BE2C (cell line): ENCODE results near the gene CLCA4.

Experiments
- DNase-seq: peaks from one replicate; pipeline ENCODE4 v3.0.0-alpha.2; 2020
- H3K27me3 ChIP-seq: fragments of 250-450 bp; sonication (Bioruptor Pico); 2 replicates; pipeline ENCODE4 v1.5.1; 2020; ENCODE audit warnings: mild to moderate bottlenecking
- H3K36me3 ChIP-seq: fragments of 250-450 bp; sonication (Bioruptor Pico); 2 replicates; pipeline ENCODE4 v1.5.1; 2020; ENCODE audit warnings: mild to moderate bottlenecking
- H3K4me1 ChIP-seq: fragments of 250-450 bp; sonication (Bioruptor Pico); 2 replicates; pipeline ENCODE4 v1.5.1; 2020
- H3K4me3 ChIP-seq: 2 replicates; pipeline ENCODE4 v1.5.1; 2011; ENCODE audit warnings: low read depth, low read length
- H3K9me3 ChIP-seq: fragments of 250-450 bp; sonication (Bioruptor Pico); 2 replicates; pipeline ENCODE4 v1.5.1; 2020
- TF ChIP-seq, protein P1 (sequence below): IDR thresholded peaks from 2 replicates; pipeline ENCODE4 v1.5.1; 2012; ENCODE audit warnings: mild to moderate bottlenecking, low read depth, low read length

CLCA4 gene

DNA sequence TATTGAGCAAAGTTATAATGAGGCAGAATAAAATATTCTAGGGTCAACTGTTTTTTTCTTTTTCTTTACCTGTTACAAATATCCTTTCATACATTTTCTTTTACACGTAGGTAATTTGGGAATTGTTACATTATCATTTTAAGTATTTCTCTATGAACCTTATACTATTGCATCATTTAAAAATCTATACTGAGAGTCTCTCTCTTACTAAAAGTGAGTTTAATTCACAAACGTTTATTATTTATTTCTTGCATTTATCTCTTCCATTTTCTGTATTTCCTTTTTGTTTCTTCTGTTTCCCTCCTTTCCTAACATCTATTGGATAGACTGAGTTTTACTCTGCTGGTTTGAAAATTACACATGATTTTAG, 25.4 kb upstream of the CLCA4 start:
- Histone ChIP-seq H3K27me3 (no peaks in the 10 kb centered on the region), H3K36me3 (no peaks in the 10 kb centered on the region), H3K4me3 (no peak overlapping the region), H3K9me3 (no peaks in the 10 kb centered on the region), H3K4me1 (no peaks in the 10 kb centered on the region)
- TF ChIP-seq, protein P1, sequence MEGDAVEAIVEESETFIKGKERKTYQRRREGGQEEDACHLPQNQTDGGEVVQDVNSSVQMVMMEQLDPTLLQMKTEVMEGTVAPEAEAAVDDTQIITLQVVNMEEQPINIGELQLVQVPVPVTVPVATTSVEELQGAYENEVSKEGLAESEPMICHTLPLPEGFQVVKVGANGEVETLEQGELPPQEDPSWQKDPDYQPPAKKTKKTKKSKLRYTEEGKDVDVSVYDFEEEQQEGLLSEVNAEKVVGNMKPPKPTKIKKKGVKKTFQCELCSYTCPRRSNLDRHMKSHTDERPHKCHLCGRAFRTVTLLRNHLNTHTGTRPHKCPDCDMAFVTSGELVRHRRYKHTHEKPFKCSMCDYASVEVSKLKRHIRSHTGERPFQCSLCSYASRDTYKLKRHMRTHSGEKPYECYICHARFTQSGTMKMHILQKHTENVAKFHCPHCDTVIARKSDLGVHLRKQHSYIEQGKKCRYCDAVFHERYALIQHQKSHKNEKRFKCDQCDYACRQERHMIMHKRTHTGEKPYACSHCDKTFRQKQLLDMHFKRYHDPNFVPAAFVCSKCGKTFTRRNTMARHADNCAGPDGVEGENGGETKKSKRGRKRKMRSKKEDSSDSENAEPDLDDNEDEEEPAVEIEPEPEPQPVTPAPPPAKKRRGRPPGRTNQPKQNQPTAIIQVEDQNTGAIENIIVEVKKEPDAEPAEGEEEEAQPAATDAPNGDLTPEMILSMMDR, result no peak
- no peak for DNase-seq

DNA sequence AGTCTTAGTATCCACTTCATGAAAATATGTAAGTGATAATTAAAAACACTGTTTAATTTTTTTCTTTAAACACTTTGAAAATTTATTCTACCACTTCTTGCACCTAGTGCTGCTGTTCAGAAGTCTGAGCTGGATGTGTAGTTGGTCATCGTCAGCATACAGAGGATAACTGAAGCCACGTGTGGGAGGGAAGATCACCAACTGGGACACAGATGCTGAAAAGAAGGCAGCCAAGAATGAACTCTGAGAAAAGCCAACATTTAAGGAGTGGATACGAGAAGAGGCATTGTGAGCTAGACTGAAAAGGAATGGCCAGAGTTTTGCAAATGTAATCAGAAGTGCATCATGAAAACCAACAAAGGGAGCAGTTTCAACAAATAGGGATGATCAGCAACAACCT, 24.6 kb upstream of the CLCA4 start:
- Histone ChIP-seq H3K4me3 (no peak overlapping the region), H3K27me3 (no peaks in the 10 kb centered on the region), H3K4me1 (no peaks in the 10 kb centered on the region), H3K9me3 (no peaks in the 10 kb centered on the region), H3K36me3 (no peaks in the 10 kb centered on the region)
- TF ChIP-seq, protein P1, result no peak
- no peak for DNase-seq

DNA sequence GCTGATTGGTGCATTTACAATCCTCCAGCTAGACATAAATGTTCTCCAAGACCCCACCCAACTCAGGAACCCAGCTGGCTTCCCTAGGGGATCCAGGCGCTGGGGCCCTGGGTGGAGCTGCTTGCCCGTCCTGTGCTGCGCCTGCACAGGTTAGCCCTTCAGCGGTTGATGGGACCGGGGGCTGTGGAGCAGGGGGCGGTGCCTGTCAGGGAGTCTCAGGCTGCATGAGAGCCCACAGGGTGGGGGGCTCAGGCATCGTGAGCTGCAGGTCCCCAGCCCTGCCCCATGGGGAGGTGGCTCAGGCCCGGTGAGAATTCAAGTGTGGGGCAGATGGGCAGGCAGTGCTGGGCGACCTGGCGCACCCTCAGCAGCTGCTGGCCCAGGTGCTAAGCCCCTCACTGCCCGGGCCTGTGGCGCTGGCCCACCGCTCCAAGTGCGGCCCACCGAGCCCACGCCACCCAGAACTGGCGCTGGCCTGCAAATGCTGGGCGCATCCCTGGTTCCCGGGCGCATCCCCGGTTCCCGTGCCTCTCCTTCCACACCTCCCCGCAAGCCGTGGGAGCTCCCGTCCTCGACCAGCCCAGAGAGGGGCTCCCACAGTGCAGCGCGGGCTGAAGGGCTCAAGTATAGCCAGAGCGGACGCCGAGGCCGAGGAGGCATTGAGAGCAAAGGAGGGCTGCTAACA, 23.1 kb upstream of the CLCA4 start:
- H3K36me3 ChIP-seq, result no peaks in the 10 kb centered on the region
- TF ChIP-seq, protein P1, result no peak
- DNase-seq, result no peak

DNA sequence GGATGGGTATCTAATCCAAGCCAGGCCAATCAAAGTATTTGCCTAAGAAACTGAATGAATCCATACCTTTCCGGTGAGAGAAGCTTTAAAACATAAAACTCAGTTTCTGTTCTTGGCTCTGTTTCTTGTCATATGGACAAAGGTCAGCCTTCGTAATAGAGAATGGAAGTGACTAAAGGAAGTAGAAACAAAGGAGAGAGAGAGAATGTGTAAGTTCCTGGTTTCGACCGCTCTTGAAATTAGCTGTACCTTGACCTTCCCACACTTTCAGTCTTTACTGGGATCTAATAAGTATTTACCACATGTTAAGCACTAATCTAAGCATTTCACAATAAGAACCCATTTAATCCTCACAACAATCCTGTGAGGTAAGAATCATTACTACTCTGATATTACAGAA, 19.6 kb upstream of the CLCA4 start:
- TF ChIP-seq, protein P1, result no peak
- no peaks in the 10 kb centered on the region for H3K27me3 ChIP-seq
- DNase-seq, result no peak
- H3K9me3 ChIP-seq, result no peaks in the 10 kb centered on the region
- H3K4me3 ChIP-seq, result no peak overlapping the region
- H3K4me1 ChIP-seq, result no peaks in the 10 kb centered on the region
- no peaks in the 10 kb centered on the region for H3K36me3 ChIP-seq

More for the DNA sequence above, 23.1 kb upstream of the CLCA4 start:
- Histone ChIP-seq H3K9me3 (no peaks in the 10 kb centered on the region), H3K27me3 (no peaks in the 10 kb centered on the region), H3K4me1 (no peaks in the 10 kb centered on the region), H3K4me3 (no peak overlapping the region)

DNA sequence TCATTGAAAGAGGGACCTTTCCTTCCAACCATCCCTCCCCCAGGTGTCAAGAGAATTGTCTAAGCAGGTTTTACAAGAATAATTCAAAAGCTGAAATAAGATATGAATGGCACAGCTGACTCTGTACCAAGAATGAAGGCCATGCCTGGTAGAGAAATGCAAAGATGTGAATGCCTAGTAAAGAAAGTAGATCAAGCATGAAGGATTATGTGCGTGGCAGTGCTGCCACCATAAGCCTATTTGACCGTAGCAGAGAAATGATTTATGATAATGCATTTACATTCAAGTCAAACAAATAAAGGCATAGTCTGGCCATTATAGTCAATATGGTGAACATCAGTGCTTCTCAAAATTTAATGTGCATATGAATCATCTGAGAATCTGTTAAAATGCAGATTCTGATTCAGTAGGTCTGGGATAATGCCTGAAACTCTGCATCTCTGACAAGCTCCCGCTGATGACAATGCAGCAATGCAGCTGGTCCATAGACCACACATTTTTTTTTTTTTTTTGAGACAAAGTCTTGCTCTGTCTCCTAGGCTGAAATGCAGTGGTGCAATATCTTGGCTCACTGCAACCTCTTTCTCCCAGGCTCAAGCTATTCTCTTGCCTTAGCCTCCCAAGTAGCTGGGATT, 16.6 kb upstream of the CLCA4 start:
- H3K4me3 ChIP-seq, result no peak overlapping the region
- H3K27me3 ChIP-seq, result no peaks in the 10 kb centered on the region
- H3K4me1 ChIP-seq, result no peaks in the 10 kb centered on the region
- DNase-seq, result no peak
- no peaks in the 10 kb centered on the region for H3K36me3 ChIP-seq
- H3K9me3 ChIP-seq, result no peaks in the 10 kb centered on the region
- TF ChIP-seq, protein P1, result no peak
